CD4-positive, alpha-beta memory T cell (primary cell): Measurements from ENCODE around the gene COL4A2. TPM values are rescaled to one million over a fixed set of nuclear protein-coding genes. Genes with fewer than 3 reads are reported as not detected.
"Not testable (repeated sequence)": the region's sequence is repeated elsewhere in the genome, so short reads cannot be mapped to it uniquely, and the experiment has no call there.

Experiments
- CTCF ChIA-PET: fragments of 350-600 bp; sonication (Branson Sonifier 250); formaldehyde crosslinking; loops from one replicate; lab custom pipeline; 2021; ENCODE audit warnings: inconsistent platforms; ENCODE audit not compliant: partially characterized antibody; lab: Charles Lee
- POLR2A ChIA-PET: fragments of 350-600 bp; sonication (Branson Sonifier 250); formaldehyde crosslinking; loops from one replicate; lab custom pipeline; 2021; ENCODE audit not compliant: partially characterized antibody; lab: Charles Lee
- DNase-seq, 5 donors: peaks; one replicate each; pipeline versions ENCODE4 v3.0.0 to v3.0.0-alpha.2; 2020 to 2022; ENCODE audit warnings: mixed read lengths in 1 of 5
- H3K27ac ChIP-seq: one replicate; pipeline ENCODE4 v1.7.0; 2013; ENCODE audit warnings: low read depth, low read length
- H3K27me3 ChIP-seq: 2 replicates; pipeline ENCODE4 v1.7.0; 2013; ENCODE audit warnings: mild to moderate bottlenecking, low read length, moderate library complexity; ENCODE audit not compliant: insufficient read depth
- H3K36me3 ChIP-seq: 2 replicates; pipeline ENCODE4 v1.7.0; 2013; ENCODE audit warnings: mild to moderate bottlenecking, low read length, moderate library complexity; ENCODE audit not compliant: insufficient read depth
- H3K4me1 ChIP-seq: 2 replicates; pipeline ENCODE4 v1.7.0; 2013; ENCODE audit warnings: mild to moderate bottlenecking, low read length, moderate library complexity; ENCODE audit not compliant: insufficient read depth
- H3K4me3 ChIP-seq, 2 donors: one replicate each; pipeline ENCODE4 v1.7.0; 2013; ENCODE audit warnings: low read length in 2 of 2, mild to moderate bottlenecking in 1 of 2
- H3K9me3 ChIP-seq, 2 donors: one replicate each; pipeline ENCODE4 v1.7.0; 2013; ENCODE audit warnings: low read length in 2 of 2, control low read depth in 1 of 2; ENCODE audit not compliant: control insufficient read depth in 1 of 2
- H3K27ac Mint-ChIP-seq, 7 donors: one replicate each; pipeline ENCODE4 v1.8.0; 2020 to 2021; ENCODE audit warnings: mixed read lengths in 7 of 7, mild to moderate bottlenecking in 6 of 7, inconsistent platforms in 3 of 7, moderate library complexity in 3 of 7
- H3K27me3 Mint-ChIP-seq, 2 donors: one replicate each; pipeline ENCODE4 v1.8.0; 2020 to 2021; ENCODE audit warnings: mixed read lengths in 2 of 2
- H3K36me3 Mint-ChIP-seq, 2 donors: one replicate each; pipeline ENCODE4 v1.8.0; 2020 to 2021; ENCODE audit warnings: mixed read lengths in 2 of 2, inconsistent platforms in 1 of 2, mild to moderate bottlenecking in 1 of 2
- H3K4me1 Mint-ChIP-seq, 4 donors: one replicate each; pipeline ENCODE4 v1.8.0; 2020 to 2021; ENCODE audit warnings: mixed read lengths in 4 of 4, mild to moderate bottlenecking in 1 of 4
- H3K4me3 Mint-ChIP-seq, 8 donors: one replicate each; pipeline ENCODE4 v1.8.0; 2020 to 2021; ENCODE audit warnings: mixed read lengths in 8 of 8, mild to moderate bottlenecking in 7 of 8, moderate library complexity in 6 of 8, inconsistent platforms in 3 of 8
- H3K9me3 Mint-ChIP-seq, 8 donors: one replicate each; pipeline ENCODE4 v1.8.0; 2020 to 2021; ENCODE audit warnings: mixed read lengths in 8 of 8, mild to moderate bottlenecking in 5 of 8, inconsistent platforms in 3 of 8, moderate library complexity in 1 of 8
- intact Hi-C: fragments of 100-400 bp; cut with micrococcal nuclease; formaldehyde crosslinking; loops from one replicate; pipeline ENCODE4 v1.15.1; 2023
- polyA plus RNA-seq, 2 donors: library from polyadenylated mRNA; unstranded; fragments of 300-500 nt; fragmentation: Illumina TruSeq; gene quantifications; one replicate each; pipeline ENCODE4 v1.2.3, GENCODE V29; 2021
- total RNA-seq, 2 experiments: library from RNA; stranded (reverse); gene quantifications; one replicate each; pipeline ENCODE4 v1.2.3, GENCODE V29; 2021

The COL4A2 gene
- total and polyA plus RNA-seq, 4 experiments from 2014 or later: not detected

GRCh38 chr13:110392510-110393240 is 85.6 kb downstream of the COL4A2 start:
- Mint-ChIP-seq H3K4me1 (peaks cover 1 to 13% (median 5%) of the 10 kb centered on the region in 4 donors), H3K27ac (no peak overlapping the region), H3K27me3 (peaks cover 29 to 38% of the 10 kb centered on the region in 2 donors), H3K9me3 (peaks cover 0 to 3% (median 0%) of the 10 kb centered on the region in 8 donors), H3K36me3 (no peaks in the 10 kb centered on the region), H3K4me3 (no peak overlapping the region)
- POLR2A ChIA-PET: no interaction called here
- Histone ChIP-seq H3K4me1 (no peaks in the 10 kb centered on the region), H3K36me3 (no peaks in the 10 kb centered on the region), H3K27me3 (no peaks in the 10 kb centered on the region), H3K9me3 (no peaks in the 10 kb centered on the region), H3K27ac (no peak overlapping the region), H3K4me3 (no peak overlapping the region)
- no peak for DNase-seq
- CTCF ChIA-PET: no interaction called here
- intact Hi-C loops: no loop called here

GRCh38 chr13:110393761-110394160 is 86.7 kb downstream of the COL4A2 start:
- intact Hi-C loops: no loop called here
- peaks cover 29 to 40% of the 10 kb centered on the region in 2 donors for H3K27me3 Mint-ChIP-seq
- H3K4me3 Mint-ChIP-seq: no peak overlapping the region
- Histone ChIP-seq H3K27me3 (no peaks in the 10 kb centered on the region), H3K4me1 (no peaks in the 10 kb centered on the region), H3K9me3 (no peaks in the 10 kb centered on the region), H3K36me3 (no peaks in the 10 kb centered on the region), H3K4me3 (no peak overlapping the region), H3K27ac (no peak overlapping the region)
- ChIA-PET POLR2A (no interaction called here), CTCF (no interaction called here)
- peaks cover 0 to 3% (median 0%) of the 10 kb centered on the region in 8 donors for H3K9me3 Mint-ChIP-seq
- no peaks in the 10 kb centered on the region for H3K36me3 Mint-ChIP-seq
- H3K4me1 Mint-ChIP-seq: peaks cover 0 to 2% (median 1%) of the 10 kb centered on the region in 4 donors
- no peak for DNase-seq
- no peak overlapping the region for H3K27ac Mint-ChIP-seq

GRCh38 chr13:110394371-110394841 is 87.3 kb downstream of the COL4A2 start:
- DNase-seq: no peak
- Histone ChIP-seq H3K27ac (no peak overlapping the region), H3K36me3 (no peaks in the 10 kb centered on the region), H3K4me3 (no peak overlapping the region), H3K9me3 (no peaks in the 10 kb centered on the region), H3K27me3 (no peaks in the 10 kb centered on the region), H3K4me1 (no peaks in the 10 kb centered on the region)
- Mint-ChIP-seq H3K4me1 (peaks cover 0 to 1% (median 0%) of the 10 kb centered on the region in 4 donors), H3K4me3 (no peak overlapping the region), H3K36me3 (no peaks in the 10 kb centered on the region), H3K27me3 (peaks cover 29 to 35% of the 10 kb centered on the region in 2 donors), H3K27ac (no peak overlapping the region), H3K9me3 (peaks cover 0 to 3% (median 0%) of the 10 kb centered on the region in 8 donors)
- CTCF ChIA-PET: no interaction called here
- intact Hi-C loops: no loop called here
- POLR2A ChIA-PET: no interaction called here

- H3K27ac Mint-ChIP-seq, H3K4me1 Mint-ChIP-seq, DNase-seq, H3K9me3 ChIP-seq, intact Hi-C loops, H3K4me1 ChIP-seq, H3K27me3 ChIP-seq, H3K27ac ChIP-seq, POLR2A ChIA-PET, CTCF ChIA-PET, H3K9me3 Mint-ChIP-seq, H3K4me3 ChIP-seq, H3K36me3 ChIP-seq, H3K36me3 Mint-ChIP-seq, H3K4me3 Mint-ChIP-seq: not testable (repeated sequence)
- peaks cover 29 to 35% of the 10 kb centered on the region in 2 donors for H3K27me3 Mint-ChIP-seq
Measured at GRCh38 chr13:110395616-110396015, 88.5 kb downstream of the COL4A2 start.

DNA sequence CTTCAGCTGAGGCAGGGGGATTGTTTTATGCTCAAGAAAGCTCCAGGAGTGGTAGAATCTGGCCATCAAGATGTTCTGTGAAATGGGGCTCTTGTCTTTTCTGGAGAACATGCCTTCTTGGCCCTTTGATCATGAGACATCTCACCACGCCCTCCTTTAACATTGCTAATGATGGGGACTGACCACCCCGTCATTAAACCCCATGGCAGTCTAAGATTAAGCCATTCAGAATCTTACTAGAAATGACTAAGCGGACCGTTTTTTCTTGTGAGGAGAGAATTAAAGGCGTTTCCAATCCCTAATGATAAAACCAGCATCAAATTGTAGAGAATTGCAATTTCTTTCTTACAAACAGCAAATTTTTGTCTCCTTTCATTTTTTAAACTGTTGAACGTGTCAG is 89.4 kb downstream of the COL4A2 start:
- Mint-ChIP-seq H3K27me3 (peaks cover 24 to 32% of the 10 kb centered on the region in 2 donors), H3K4me1 (peaks cover 0 to 1% (median 0%) of the 10 kb centered on the region in 4 donors), H3K9me3 (peaks cover 0 to 3% (median 0%) of the 10 kb centered on the region in 8 donors), H3K36me3 (no peaks in the 10 kb centered on the region), H3K4me3 (no peak overlapping the region), H3K27ac (no peak overlapping the region)
- intact Hi-C loops: no loop called here
- no peak overlapping the region for H3K27ac ChIP-seq
- CTCF ChIA-PET: no interaction called here
- no peaks in the 10 kb centered on the region for H3K36me3 ChIP-seq
- no peak for DNase-seq
- H3K4me1 ChIP-seq: no peaks in the 10 kb centered on the region
- POLR2A ChIA-PET: no interaction called here
- H3K27me3 ChIP-seq: peaks cover 4% of the 10 kb centered on the region
- no peaks in the 10 kb centered on the region for H3K9me3 ChIP-seq
- no peak overlapping the region for H3K4me3 ChIP-seq

DNA sequence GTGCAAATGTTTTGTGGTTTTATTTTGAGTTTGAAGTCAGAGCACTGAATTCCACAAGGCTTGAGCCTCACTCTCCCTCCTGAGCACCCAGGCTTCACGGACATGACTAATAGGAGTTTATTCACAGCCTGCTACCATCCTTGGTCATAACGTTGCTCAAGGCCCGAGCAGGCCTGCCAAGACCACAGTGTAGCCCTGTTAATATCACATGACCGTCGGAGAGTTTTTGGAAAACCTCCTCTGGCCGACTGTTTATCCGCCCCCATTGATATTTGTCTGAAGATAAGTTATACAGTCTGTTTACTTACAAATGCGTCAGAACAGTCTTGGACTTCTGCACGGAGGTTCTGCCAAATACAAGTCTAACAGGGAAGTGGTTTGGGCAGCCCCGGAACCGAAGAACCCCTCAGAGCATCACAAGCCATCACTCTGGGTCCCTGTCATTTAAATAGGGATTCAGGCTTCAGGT is 89.9 kb downstream of the COL4A2 start:
- H3K4me3 Mint-ChIP-seq: no peak overlapping the region
- H3K27me3 ChIP-seq: peaks cover 4% of the 10 kb centered on the region
- CTCF ChIA-PET: no interaction called here
- H3K36me3 ChIP-seq: no peaks in the 10 kb centered on the region
- no peak overlapping the region for H3K4me3 ChIP-seq
- H3K9me3 ChIP-seq: no peaks in the 10 kb centered on the region
- H3K36me3 Mint-ChIP-seq: no peaks in the 10 kb centered on the region
- POLR2A ChIA-PET: no interaction called here
- H3K27ac Mint-ChIP-seq: no peak overlapping the region
- intact Hi-C loops: no loop called here
- peaks cover 0 to 1% (median 0%) of the 10 kb centered on the region in 4 donors for H3K4me1 Mint-ChIP-seq
- peaks cover 0 to 3% (median 0%) of the 10 kb centered on the region in 8 donors for H3K9me3 Mint-ChIP-seq
- no peak overlapping the region for H3K27ac ChIP-seq
- no peaks in the 10 kb centered on the region for H3K4me1 ChIP-seq
- peaks cover 26 to 31% of the 10 kb centered on the region in 2 donors for H3K27me3 Mint-ChIP-seq
- no peak for DNase-seq

DNA sequence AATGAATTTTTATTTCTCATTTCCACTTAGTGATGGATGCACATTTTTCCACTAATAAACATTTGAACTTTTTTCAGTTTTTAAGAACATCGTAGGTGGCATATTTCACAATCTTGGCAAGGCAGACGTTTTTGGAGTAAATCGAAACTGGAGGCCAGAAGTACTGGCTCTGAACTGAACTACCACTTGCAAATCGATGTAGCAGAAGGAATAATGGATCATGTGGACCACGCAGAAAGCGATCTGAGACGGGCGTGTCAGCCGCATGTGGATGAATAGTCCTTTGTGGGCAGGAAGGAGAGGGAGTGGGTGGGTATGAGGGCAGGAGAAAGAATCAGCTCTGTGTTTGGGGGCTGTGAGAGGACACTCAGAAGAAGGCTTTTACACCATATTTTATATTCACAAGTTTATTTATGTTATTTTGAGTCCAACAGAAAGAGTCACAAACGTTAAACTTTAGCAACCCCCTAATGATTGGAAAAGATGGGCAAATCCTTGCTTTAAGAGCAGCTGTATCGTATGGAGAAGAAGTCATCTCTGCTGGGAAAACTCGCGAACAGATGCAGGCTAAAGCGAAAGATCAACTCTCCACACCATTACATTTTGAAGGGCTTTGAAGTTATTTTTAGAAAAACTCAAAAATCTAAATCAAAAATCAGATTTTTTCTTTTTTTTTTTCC is 90.5 kb downstream of the COL4A2 start:
- H3K9me3 Mint-ChIP-seq: peaks cover 0 to 2% (median 0%) of the 10 kb centered on the region in 8 donors
- no peaks in the 10 kb centered on the region for H3K36me3 Mint-ChIP-seq
- Histone ChIP-seq H3K27ac (no peak overlapping the region), H3K36me3 (no peaks in the 10 kb centered on the region), H3K9me3 (no peaks in the 10 kb centered on the region), H3K4me3 (no peak overlapping the region), H3K4me1 (no peaks in the 10 kb centered on the region), H3K27me3 (peaks cover 4% of the 10 kb centered on the region)
- peaks cover 0 to 1% (median 0%) of the 10 kb centered on the region in 4 donors for H3K4me1 Mint-ChIP-seq
- H3K4me3 Mint-ChIP-seq: no peak overlapping the region
- CTCF ChIA-PET: no interaction called here
- DNase-seq: no peak
- H3K27ac Mint-ChIP-seq: no peak overlapping the region
- H3K27me3 Mint-ChIP-seq: peaks cover 28 to 32% of the 10 kb centered on the region in 2 donors
- intact Hi-C loops: no loop called here
- POLR2A ChIA-PET: no interaction called here
